Endothelial cell of umbilical vein (primary cell): ENCODE measurements around the gene C16orf95. TPM values are rescaled to one million over a fixed set of nuclear protein-coding genes. Genes with fewer than 3 reads are reported as not detected.

Source experiments
- BruUV-seq: library from RNA; stranded (reverse); fragments of 400-500 nt; replicated peaks from 2 replicates; lab custom pipeline; 2021; lab: Mats Ljungman, UMichigan
- CTCF ChIA-PET: fragments of 300-600, 350-600 bp; sonication (Branson Sonifier 250); formaldehyde crosslinking; loops from one replicate; lab custom pipeline; 2021; ENCODE audit warnings: antibody characterized with exemption, inconsistent platforms; lab: Charles Lee
- POLR2A ChIA-PET: fragments of 300-600, 350-600 bp; sonication (Branson Sonifier 250); formaldehyde crosslinking; loops from one replicate; lab custom pipeline; 2021; ENCODE audit warnings: antibody characterized with exemption, inconsistent platforms; lab: Charles Lee
- DNase-seq: peaks from one replicate; pipeline ENCODE4 v3.0.0-alpha.2; 2011; ENCODE audit warnings: low read depth, low spot score
- FAIRE-seq: peaks from 2 replicates; lab custom pipeline; 2011; peaks lifted over from hg19 to GRCh38; lab: Jason Lieb, UNC
- H2AFZ ChIP-seq: 2 replicates; pipeline ENCODE4 v1.6.0; 2012; ENCODE audit warnings: low read depth, low read length, control low read depth, inconsistent platforms
- H3K27ac ChIP-seq: 2 replicates; pipeline ENCODE4 v1.5.1; 2011; ENCODE audit warnings: low read depth, mild to moderate bottlenecking, control low read depth, low read length, moderate library complexity; ENCODE audit not compliant: insufficient read depth
- H3K27me3 ChIP-seq, 2 experiments: 2 replicates each; pipeline versions ENCODE4 v1.6.0 to v1.6.1; 2011; ENCODE audit warnings: low read length in 2 of 2, mixed read lengths in 1 of 2; ENCODE audit not compliant: control insufficient read depth in 2 of 2, insufficient read depth in 2 of 2
- H3K36me3 ChIP-seq, 2 experiments: 2 replicates in 1 of 2; 3 replicates in 1 of 2; pipeline ENCODE4 v1.5.1; 2011; ENCODE audit warnings: low read length in 2 of 2, mild to moderate bottlenecking in 1 of 2, moderate library complexity in 1 of 2; ENCODE audit not compliant: control insufficient read depth in 2 of 2, insufficient read depth in 2 of 2; ENCODE audit errors: extremely low read depth in 1 of 2
- H3K4me1 ChIP-seq: 3 replicates; pipeline ENCODE4 v1.5.1; 2011; ENCODE audit warnings: mild to moderate bottlenecking, low read length; ENCODE audit not compliant: control insufficient read depth, insufficient read depth; ENCODE audit errors: extremely low read depth
- H3K4me2 ChIP-seq: 2 replicates; pipeline ENCODE4 v1.6.1; 2011; ENCODE audit warnings: low read length, control low read depth, mixed read lengths; ENCODE audit not compliant: insufficient read depth
- H3K4me3 ChIP-seq, 3 experiments: fragments of 200-600 bp in 1 of 3; sonication (generic), shearing (Covaris generic) in 1 of 3; replicated peaks in 1 of 3; 2 replicates each; pipeline ENCODE4 v1.5.1; 2011 to 2016; ENCODE audit warnings: control low read depth in 3 of 3, low read length in 3 of 3, mild to moderate bottlenecking in 2 of 3, inconsistent platforms in 1 of 3, low read depth in 1 of 3, moderate library complexity in 1 of 3; ENCODE audit not compliant: insufficient read depth in 1 of 3
- H3K79me2 ChIP-seq: 2 replicates; pipeline ENCODE4 v1.6.0; 2012; ENCODE audit warnings: low read length, inconsistent platforms; ENCODE audit not compliant: control insufficient read depth, insufficient read depth
- H3K9ac ChIP-seq: replicated peaks from 2 replicates; pipeline ENCODE3; 2011; ENCODE audit warnings: low read length, control low read depth; ENCODE audit not compliant: insufficient read depth; ENCODE audit errors: extremely low read depth
- H3K9me1 ChIP-seq: replicated peaks from 3 replicates; pipeline ENCODE4 v1.6.0; 2011; ENCODE audit warnings: mild to moderate bottlenecking, low read length; ENCODE audit not compliant: control insufficient read depth, insufficient read depth; ENCODE audit errors: extremely low read depth
- H3K9me3 ChIP-seq: replicated peaks from 2 replicates; pipeline ENCODE4 v1.5.1; 2012; ENCODE audit warnings: low read length, inconsistent platforms; ENCODE audit not compliant: control insufficient read depth, insufficient read depth
- H4K20me1 ChIP-seq: replicated peaks from 2 replicates; pipeline ENCODE3; 2011; ENCODE audit warnings: mild to moderate bottlenecking, low read length; ENCODE audit not compliant: control insufficient read depth, insufficient read depth; ENCODE audit errors: extremely low read depth
- CTCF ChIP-seq, 2 donors: IDR thresholded peaks; 1 replicate in 1 of 2; 2 replicates in 1 of 2; pipeline ENCODE4 v1.5.1; 2011; ENCODE audit warnings: low read length in 2 of 2, mild to moderate bottlenecking in 2 of 2, moderate library complexity in 2 of 2, control low read depth in 1 of 2, inconsistent platforms in 1 of 2, low read depth in 1 of 2; ENCODE audit not compliant: insufficient read depth in 1 of 2; ENCODE audit errors: extremely low read depth in 1 of 2
- EZH2 ChIP-seq: IDR thresholded peaks from 2 replicates; pipeline ENCODE4 v1.6.1; 2012; ENCODE audit warnings: borderline replicate concordance, low read depth, mild to moderate bottlenecking, moderate library complexity, low read length, inconsistent platforms; ENCODE audit not compliant: severe bottlenecking
- FOS ChIP-seq: IDR thresholded peaks from 2 replicates; pipeline ENCODE4 v1.6.1; 2011; ENCODE audit warnings: mild to moderate bottlenecking, low read length, moderate library complexity, borderline replicate concordance; ENCODE audit not compliant: insufficient read depth
- GATA2 ChIP-seq: IDR thresholded peaks from 2 replicates; pipeline ENCODE4 v1.7.0; 2011; ENCODE audit warnings: low read depth, mild to moderate bottlenecking, moderate library complexity, mixed read lengths, low read length; ENCODE audit not compliant: insufficient read length, insufficient read depth
- JUN ChIP-seq: IDR thresholded peaks from 2 replicates; pipeline ENCODE4 v1.6.1; 2011; ENCODE audit warnings: borderline replicate concordance, low read depth; ENCODE audit not compliant: insufficient read length, insufficient read depth
- MAX ChIP-seq: IDR thresholded peaks from 2 replicates; pipeline ENCODE4 v1.6.1; 2011; ENCODE audit not compliant: insufficient read depth, insufficient read length
- MYC ChIP-seq: IDR thresholded peaks from one replicate; pipeline ENCODE4 v1.6.1; 2011; ENCODE audit warnings: mild to moderate bottlenecking, low read depth, low read length
- POLR2A ChIP-seq: IDR thresholded peaks from 2 replicates; pipeline ENCODE4 v1.6.1; 2012; ENCODE audit warnings: low read depth, mild to moderate bottlenecking, control low read depth, low read length
- POLR2AphosphoS5 ChIP-seq: IDR thresholded peaks from 2 replicates; pipeline ENCODE4 v1.6.1; 2012; ENCODE audit warnings: low read depth, mild to moderate bottlenecking, control low read depth, low read length, moderate library complexity; ENCODE audit not compliant: insufficient read depth
- dilution Hi-C: fragments of 300-500 bp; cut with MboI; formaldehyde crosslinking; loops from one replicate; pipeline ENCODE4 v1.15.0; 2019; ENCODE audit warnings: low sequenced_read_pairs; ENCODE audit not compliant: extremely low pct_ligation_motif_present
- intact Hi-C: fragments of 100-400 bp; cut with micrococcal nuclease; formaldehyde crosslinking; loops from one replicate; pipeline ENCODE4 v1.10.0; 2022
- polyA plus RNA-seq, 4 experiments: library from polyadenylated mRNA; depleted of rRNA in 3 of 4; stranded (reverse) in 3 of 4; unstranded in 1 of 4; fragments of >200 nt; gene quantifications; 2 replicates each; pipeline versions ENCODE4 v1.2.1 to v1.2.3, GENCODE V29; 2011 to 2012; ENCODE audit warnings: missing spikeins in 1 of 4
- total RNA-seq: library from RNA; stranded (reverse); gene quantifications from 2 replicates; pipeline ENCODE4 v1.2.3, GENCODE V29; 2021

The C16orf95 gene
- total and polyA plus RNA-seq, 2 donors (not counting 3 experiments of a cell fraction or from before 2014, with no cell fraction given) = 4.0 to 6.6 TPM

GRCh38 chr16:87337262-87337771 is 20.1 kb upstream of the C16orf95 start:
- CTCF ChIA-PET = no interaction called here
- Histone ChIP-seq H3K9me1 (no peaks in the 10 kb centered on the region), H3K79me2 (no peaks in the 10 kb centered on the region), H4K20me1 (no peaks in the 10 kb centered on the region), H3K27ac (no peak overlapping the region), H3K27me3 (no peaks in the 10 kb centered on the region), H3K4me3 (no peak overlapping the region), H3K4me1 (no peaks in the 10 kb centered on the region), H3K9me3 (no peaks in the 10 kb centered on the region), H2AFZ (no peak overlapping the region), H3K36me3 (peaks cover 2 to 17% of the 10 kb centered on the region in 2 experiments), H3K9ac (no peak overlapping the region), H3K4me2 (no peak overlapping the region)
- DNase-seq (no peak), FAIRE-seq (no peak)
- dilution Hi-C loops (no loop called here), intact Hi-C loops (no loop called here)
- no TSS peak for BruUV-seq
- TF ChIP-seq CTCF (IDR thresholded peaks at IDR 0.05; ENCODE audit: extremely low read depth in 1 of 2, insufficient read depth in 1 of 2, low read depth in 1 of 2, low read length in 2 of 2) (no peak), POLR2AphosphoS5 (no peak), EZH2 (no peak), MYC (no peak), JUN (no peak), POLR2A (no peak), FOS (no peak), MAX (no peak), GATA2 (no peak)
- POLR2A ChIA-PET = no interaction called here
